ENCODE data around the gene TMEM81.

DNA sequence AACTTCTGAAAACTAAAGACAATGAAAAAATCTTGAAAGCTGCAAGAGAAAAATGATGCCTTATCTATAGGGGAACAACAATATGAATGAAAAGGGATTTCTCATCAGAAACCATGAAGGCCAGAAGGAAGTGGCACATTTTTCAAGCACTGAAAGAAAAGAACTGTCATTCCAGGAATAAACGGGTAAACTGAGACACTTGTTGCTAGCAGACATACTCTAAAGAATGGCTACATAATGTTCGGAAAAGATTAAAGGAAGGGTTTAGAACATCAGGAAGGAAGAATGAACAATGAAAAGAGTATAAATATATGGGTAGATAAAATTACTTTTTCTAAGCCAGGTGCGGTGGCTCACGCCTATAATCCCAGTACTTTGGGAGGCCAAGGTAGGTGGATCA lies 23.1 kb upstream of the TMEM81 start:
- no peak for TF ChIP-seq POLR2A (IDR thresholded peaks at IDR 0.05)
- TF ChIP-seq, protein P1, sequence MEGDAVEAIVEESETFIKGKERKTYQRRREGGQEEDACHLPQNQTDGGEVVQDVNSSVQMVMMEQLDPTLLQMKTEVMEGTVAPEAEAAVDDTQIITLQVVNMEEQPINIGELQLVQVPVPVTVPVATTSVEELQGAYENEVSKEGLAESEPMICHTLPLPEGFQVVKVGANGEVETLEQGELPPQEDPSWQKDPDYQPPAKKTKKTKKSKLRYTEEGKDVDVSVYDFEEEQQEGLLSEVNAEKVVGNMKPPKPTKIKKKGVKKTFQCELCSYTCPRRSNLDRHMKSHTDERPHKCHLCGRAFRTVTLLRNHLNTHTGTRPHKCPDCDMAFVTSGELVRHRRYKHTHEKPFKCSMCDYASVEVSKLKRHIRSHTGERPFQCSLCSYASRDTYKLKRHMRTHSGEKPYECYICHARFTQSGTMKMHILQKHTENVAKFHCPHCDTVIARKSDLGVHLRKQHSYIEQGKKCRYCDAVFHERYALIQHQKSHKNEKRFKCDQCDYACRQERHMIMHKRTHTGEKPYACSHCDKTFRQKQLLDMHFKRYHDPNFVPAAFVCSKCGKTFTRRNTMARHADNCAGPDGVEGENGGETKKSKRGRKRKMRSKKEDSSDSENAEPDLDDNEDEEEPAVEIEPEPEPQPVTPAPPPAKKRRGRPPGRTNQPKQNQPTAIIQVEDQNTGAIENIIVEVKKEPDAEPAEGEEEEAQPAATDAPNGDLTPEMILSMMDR (IDR thresholded peaks at IDR 0.05 in 8 of 11, conservative IDR thresholded peaks at IDR 0.05 in 3 of 11): no peak

Measured in spleen (tissue), 7 donors.